ENCODE results near the gene GRIPAP1. TPM values are rescaled to one million over a fixed set of nuclear protein-coding genes. Genes with fewer than 3 reads are reported as not detected.

The GRIPAP1 gene
- total and polyA plus RNA-seq, 12 donors: 16.2 to 34.1 (median 21.9) TPM

GRCh38 chrX:49000636-49001035 is 1.4 kb downstream of the GRIPAP1 start:
- Histone ChIP-seq H3K36me3 (peaks cover 0 to 37% (median 0%) of the 10 kb centered on the region in 9 donors), H3K4me1 (peaks cover 0 to 9% (median 0%) of the 10 kb centered on the region in 9 donors), H3K27me3 (peaks cover 0 to 3% (median 0%) of the 10 kb centered on the region in 7 donors), H3K4me3 (no peak overlapping the region), H3K9me3 (no peaks in the 10 kb centered on the region), H3K27ac (no peak overlapping the region)
- ATAC-seq (no peak), DNase-seq (no peak)
- no peak for TF ChIP-seq CTCF (IDR thresholded peaks at IDR 0.05)
- intact Hi-C loops (cut with DNase I): loop anchor here in 4 of 10 donors (5.0 kb wide), 3 partner anchors 37 to 42 kb away; partner anchors contain the start of gene TFE3 (in 2 of the 4)
- WGBS, 2 donors: 99 to 100% methylated on average over 3 to 4 of the region's 4 CpGs

- Histone ChIP-seq H3K4me3 (no peak overlapping the region), H3K27me3 (peaks cover 0 to 3% (median 0%) of the 10 kb centered on the region in 7 donors), H3K4me1 (peaks cover 0 to 9% (median 0%) of the 10 kb centered on the region in 9 donors), H3K36me3 (peaks cover 0 to 50% (median 0%) of the 10 kb centered on the region in 9 donors), H3K9me3 (no peaks in the 10 kb centered on the region), H3K27ac (no peak overlapping the region)
- no peak for TF ChIP-seq CTCF (IDR thresholded peaks at IDR 0.05)
- intact Hi-C loops (cut with DNase I): no loop called here
- WGBS, 2 donors: 92 to 99% methylated on average over 5 of the region's 5 CpGs
- DNase-seq (no peak), ATAC-seq (no peak)
These were observed 3.0 kb downstream of the GRIPAP1 start for GRCh38 chrX:48999030-48999429.

GRCh38 chrX:48998391-48998790 is 3.7 kb downstream of the GRIPAP1 start:
- intact Hi-C loops (cut with DNase I): no loop called here
- Histone ChIP-seq H3K27me3 (peaks cover 0 to 3% (median 0%) of the 10 kb centered on the region in 7 donors), H3K4me1 (peaks cover 0 to 9% (median 0%) of the 10 kb centered on the region in 9 donors), H3K36me3 (peaks cover 0 to 55% (median 0%) of the 10 kb centered on the region in 9 donors), H3K27ac (no peak overlapping the region), H3K4me3 (no peak overlapping the region), H3K9me3 (no peaks in the 10 kb centered on the region)
- no peak for TF ChIP-seq CTCF (IDR thresholded peaks at IDR 0.05)
- ATAC-seq (no peak), DNase-seq (no peak)
- 91% methylated on average over 4 of the region's 4 CpGs for WGBS, 2 donors

- Histone ChIP-seq H3K9me3 (no peaks in the 10 kb centered on the region), H3K36me3 (peaks cover 0 to 61% (median 0%) of the 10 kb centered on the region in 9 donors), H3K27ac (no peak overlapping the region), H3K4me3 (no peak overlapping the region), H3K27me3 (peaks cover 0 to 3% (median 0%) of the 10 kb centered on the region in 7 donors), H3K4me1 (peaks cover 0 to 9% (median 0%) of the 10 kb centered on the region in 9 donors)
- ATAC-seq: no peak
- intact Hi-C loops (cut with DNase I): no loop called here
- DNase-seq: no peak
- TF ChIP-seq CTCF (IDR thresholded peaks at IDR 0.05): no peak
- WGBS, 2 donors: 100% methylated on average over 1 of the region's 1 CpG
These were observed 4.2 kb downstream of the GRIPAP1 start for GRCh38 chrX:48997865-48998264.
